GM18873 (cell line): ENCODE measurements around the gene NEURL1.
"Not testable (repeated sequence)": the region's sequence is repeated elsewhere in the genome, so short reads cannot be mapped to it uniquely, and the experiment has no call there.

Experiments
- ATAC-seq: cut with Tn5 transposase; IDR thresholded peaks from one replicate; pipeline ENCODE4 v1.9.1; 2021; ENCODE audit warnings: mild to moderate bottlenecking, moderate library complexity, moderate number of reproducible peaks; ENCODE audit not compliant: unreplicated experiment, low FRiP score

NEURL1 gene

DNA sequence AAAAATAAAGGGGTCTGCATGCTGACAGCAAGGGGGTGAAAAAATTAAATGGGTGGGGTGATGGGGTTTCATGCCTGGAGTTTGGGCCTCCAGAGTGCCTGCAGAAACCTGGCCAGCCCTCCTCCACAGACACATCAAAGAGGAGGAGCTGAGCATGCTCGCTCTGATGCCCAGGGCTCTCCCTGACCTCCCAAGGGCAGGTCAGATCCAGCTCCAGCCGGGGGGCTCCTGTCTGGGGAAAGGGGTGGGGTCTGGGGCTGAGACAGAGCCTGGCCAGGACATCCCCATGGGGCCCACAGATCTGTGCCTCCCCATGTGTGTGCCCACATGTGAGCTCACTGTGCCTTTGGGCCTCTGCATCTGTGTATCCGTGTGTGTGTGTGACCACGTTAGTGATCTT lies 33.9 kb upstream of the NEURL1 start:
- ATAC-seq: no peak

DNA sequence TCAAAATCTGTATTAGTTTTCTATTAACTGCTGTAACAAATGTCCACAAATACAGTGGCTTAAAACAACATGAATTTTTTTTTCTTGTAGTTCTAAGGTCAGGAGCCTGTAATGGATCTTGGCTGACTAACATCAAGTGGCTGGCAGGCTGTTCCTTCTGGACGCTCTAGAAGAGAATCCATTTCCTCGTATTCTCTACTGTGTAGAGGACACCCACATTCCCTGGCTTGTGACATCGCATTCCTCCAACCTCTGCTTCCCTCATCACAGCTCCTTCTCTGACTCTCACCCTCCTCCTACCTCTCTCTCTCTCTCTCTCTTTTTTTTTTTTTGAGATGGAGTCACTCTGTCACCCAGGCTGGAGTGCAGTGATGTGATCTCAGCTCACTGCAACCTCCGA lies 30.0 kb upstream of the NEURL1 start:
- ATAC-seq: no peak

DNA sequence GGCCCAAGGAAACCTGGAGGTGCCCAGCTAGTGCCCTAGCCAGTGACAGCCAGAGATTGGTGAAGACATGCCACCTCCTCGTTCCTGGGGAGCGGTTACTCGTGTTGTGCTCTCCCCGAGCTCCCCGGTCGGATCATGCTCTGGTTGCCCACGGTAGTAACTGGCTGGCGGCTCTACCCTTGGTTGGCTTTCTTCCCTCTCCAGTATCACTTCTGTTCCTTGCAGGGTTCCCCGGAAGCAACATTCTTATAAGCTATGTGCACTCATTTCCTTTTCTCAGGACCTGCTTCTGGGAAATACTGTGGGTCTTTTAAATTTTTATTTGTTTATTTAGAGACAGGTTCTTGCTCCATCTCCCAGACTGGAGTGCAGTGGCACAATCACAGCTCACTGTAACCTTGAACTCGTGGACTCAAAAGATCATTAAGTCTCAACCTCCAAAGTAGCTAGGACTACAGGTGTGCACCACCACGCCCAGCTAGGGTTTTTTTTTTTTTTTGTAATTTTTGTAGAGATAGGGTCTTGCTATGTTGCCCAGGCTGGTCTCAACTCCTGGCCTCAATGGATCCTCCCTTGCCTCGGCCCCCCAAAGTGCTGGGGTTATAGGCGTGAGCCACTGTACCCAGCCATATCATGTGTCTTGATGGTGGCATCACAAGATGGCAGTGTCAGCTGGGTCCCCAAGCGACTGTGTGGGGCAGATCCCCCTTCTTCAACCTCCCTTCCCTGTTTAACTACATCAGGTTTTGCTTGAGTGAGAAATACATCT lies 27.9 kb upstream of the NEURL1 start:
- no peak for ATAC-seq

DNA sequence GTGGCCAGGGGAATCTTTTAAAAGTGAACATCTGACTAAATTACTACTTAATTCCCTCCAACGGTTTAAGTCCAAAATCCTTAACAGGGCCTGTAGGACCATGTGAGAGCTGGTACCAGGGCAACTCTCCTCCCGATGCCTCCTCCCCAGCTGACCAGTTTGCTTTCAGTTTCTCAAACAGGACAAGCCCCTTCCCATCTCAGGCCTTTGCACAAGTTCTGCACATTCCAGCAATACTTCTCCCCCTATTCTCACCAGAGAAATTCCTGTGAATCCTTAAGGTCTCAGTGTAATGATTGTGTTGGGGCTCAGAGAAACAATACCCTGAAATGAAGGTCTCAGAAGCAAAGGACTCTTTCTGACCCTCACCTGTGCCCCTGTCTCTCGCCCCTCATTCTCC lies 26.8 kb upstream of the NEURL1 start:
- ATAC-seq: no peak

DNA sequence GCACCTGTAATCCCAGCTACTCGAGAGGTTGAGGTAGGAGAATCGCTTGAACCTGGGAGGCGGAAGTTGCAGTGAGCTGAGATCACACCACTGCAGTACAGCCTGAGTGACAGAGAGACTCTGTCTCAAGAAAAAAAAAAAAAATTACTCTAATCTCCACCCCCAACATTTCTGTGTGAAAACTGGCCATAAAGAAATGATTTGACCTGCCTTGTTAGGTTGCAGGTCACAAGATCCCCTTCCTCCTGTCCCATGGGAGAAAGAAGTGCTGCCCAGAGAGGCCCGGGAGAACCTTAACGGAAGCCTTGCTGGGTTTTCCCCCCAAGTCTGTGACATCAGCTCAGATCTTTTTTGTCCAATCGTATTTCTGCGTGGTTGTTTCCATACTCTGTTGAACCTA lies 26.1 kb upstream of the NEURL1 start:
- ATAC-seq: no peak

DNA sequence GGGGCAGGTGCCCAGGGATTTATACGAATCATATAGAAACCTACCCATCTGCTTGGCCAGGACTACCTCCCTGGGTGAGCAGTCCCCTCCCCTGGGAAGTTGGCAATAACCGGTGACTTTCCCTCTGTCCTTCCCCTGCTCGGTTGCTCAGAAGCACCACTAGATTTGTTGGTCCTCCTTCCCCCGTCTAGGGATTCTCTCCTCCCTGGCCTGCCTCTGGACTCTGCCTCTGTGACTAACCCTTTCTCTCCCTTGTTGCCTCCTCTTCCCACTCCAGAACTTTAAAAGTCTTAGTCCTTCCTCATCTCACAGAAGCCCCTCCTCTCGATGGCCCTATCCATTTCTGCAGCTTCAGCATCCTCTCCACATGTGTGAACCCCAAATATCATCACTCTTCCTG lies 24.3 kb upstream of the NEURL1 start:
- no peak for ATAC-seq

DNA sequence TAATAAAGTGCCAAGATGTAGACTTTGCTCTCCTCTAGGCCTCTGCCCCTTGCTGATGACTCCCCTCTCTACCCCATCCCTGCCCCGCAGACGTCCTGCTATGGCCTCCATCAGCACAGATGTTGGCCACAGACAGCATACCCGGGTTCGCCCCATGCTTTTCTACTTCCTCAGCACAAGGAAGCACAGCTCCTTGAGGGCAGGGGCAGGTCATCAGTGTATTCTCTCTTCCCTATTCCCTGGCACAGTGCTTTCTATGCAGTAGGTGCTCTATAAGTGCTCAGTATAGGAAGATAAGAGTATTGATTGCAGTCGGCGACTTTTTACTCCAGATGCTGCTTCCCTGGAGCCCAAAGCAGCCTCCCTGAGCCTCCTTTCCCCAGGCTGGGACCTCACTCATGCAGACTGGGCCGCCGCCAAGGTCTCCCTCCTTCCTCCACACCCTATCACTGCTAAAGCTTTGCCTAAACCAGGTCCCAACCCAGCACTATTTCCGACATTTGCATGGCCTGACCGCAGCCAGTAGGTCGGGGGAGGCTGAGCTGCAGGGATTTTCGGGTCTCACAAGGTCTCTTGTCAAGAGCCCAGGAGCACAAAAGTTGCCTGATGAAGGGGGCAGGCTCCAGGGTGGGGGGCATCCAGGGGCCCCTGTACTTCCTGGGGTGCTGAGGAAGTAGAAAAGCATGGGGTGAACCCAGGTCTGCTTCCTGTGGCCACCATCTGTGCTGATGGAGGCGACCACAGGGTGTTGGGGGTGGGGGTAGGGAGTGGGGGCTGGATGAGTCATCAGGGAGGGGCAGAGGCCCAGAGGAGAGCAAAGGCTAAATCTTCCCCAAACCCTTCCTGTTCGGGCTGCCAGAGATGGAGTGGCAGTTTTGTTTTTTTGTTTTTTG lies 22.5 kb upstream of the NEURL1 start:
- ATAC-seq: peak; percentile 67

DNA sequence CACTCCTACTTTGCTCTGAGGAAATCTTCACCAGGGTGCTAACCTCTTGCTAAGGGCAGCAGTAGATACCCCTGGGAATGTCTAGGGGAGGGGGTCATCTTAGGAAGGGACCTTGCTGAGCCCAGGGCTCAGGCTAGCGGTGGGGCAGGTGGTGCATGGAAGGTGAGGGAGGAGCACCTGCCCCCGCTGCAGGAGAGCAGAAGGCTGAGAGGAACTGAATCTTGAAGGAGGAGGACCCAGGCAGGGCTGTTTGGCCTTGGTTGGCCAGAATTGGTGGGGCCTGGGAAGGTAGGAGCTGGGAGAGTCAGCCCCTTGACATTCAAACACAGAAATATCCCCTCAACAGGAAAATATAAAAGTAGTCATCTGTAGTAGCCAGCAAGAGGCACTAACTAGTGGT lies 21.5 kb upstream of the NEURL1 start:
- no peak for ATAC-seq

DNA sequence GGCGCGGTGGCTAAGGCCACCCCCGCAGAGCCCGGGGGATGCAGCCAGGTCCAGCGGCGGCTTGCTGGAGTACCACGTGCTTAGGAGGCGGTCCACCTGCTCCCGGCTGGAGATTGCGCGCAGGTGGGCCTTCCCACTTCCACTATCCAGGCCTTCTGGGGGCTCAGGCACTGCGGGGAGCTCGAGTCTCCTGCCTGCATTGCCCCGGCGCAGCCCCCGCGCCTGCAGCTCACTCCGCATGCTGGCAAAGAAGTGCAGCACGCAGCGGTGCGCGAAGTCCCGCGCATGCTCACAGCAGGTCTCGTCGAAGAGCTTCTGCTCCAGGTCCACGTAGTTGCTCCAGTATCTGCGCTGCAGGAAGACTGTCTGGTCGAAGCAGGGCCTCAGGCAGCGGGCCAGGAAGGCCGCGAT lies 20.2 kb upstream of the NEURL1 start:
- ATAC-seq: no peak

DNA sequence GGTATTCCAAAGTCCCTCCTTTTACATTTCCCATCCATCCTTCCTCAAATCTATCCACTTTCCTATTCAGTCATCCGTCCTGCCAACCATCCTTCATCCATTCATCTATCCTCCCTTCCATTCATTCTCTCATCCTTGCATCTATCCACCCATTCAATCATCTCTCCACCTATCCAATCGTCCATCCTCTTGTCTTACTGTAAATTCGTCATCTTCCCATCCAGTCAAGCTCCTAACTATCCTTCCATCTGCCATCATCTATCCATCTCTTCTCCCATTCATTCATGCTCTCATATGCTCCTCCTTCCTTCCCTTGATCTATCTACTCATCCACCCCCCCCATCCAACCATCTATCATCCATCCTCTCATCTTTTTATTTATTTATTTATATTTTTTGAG lies 19.4 kb upstream of the NEURL1 start:
- no peak for ATAC-seq

DNA sequence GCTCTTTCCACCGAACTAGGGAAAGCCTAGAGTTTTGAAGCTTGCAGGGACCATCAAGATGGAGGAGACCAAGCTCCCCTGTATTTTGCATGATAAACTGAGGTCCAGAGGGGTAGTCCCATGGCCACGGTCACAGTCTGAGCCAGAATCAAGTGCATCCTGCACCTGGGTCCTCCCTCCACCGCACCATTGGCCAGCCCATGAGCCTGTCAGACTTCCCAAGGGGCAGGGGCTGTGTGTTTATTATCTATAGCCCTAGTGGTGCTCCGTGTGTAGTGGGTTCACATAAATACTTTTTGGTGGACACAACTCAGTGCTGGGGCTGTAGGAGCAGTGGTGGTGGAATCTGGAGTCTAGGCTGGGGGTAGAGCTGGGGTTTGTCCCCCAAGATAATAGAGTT lies 18.1 kb upstream of the NEURL1 start:
- ATAC-seq: no peak

DNA sequence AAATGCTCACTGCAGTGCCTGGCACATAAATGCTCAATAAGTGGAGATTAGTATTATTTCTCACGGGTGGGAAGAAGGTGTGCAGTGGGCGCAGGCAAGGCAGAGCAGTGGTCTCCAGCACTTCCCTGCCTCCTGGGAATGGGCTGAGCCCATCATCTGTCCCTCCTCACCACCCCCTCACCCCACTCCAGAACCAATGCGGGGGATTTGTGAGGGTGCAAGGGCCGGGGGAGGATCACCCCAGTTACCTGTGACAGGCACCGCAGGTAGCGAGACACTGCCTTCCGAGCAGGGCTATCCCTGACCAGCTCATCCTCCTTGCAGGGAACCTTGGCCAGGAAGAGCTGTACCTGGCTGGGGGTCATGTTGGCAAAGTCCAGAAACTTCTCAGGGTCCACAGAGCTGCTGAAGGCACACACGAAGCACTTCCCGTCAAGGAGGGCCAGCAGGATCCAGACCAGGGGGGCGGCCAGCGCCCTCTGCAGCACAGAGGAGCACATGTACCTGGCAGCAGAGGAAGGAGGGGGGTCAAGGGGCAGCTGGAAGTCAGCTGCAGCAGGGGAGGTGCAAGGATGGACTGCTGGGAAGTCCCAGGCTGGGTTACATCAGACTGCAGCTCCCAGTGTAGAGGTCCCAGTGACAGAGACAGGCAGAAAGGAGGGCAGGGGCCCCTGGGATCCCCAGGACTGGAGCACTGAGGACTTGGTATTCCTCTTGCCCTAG lies 17.3 kb upstream of the NEURL1 start:
- ATAC-seq: no peak

DNA sequence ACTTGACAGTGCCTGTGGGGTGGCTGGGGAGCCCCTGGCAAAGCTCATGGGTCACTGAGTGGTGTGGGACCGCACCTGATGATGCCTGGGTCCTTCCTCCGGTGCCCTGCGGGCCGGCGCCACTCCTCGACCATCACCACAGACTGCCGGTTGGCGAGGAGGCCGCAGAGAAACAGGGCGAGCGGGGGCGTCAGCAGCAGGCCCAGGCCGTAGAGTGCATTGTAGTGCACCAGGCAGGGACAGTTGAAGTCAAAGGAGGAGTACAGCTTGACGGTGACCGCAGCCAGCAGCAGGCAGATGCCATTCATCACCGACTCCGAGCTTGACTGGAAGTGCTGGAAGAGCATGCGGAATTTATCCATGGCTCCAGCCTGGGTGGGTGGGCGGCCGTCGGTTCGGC lies 14.8 kb upstream of the NEURL1 start:
- ATAC-seq: no peak

DNA sequence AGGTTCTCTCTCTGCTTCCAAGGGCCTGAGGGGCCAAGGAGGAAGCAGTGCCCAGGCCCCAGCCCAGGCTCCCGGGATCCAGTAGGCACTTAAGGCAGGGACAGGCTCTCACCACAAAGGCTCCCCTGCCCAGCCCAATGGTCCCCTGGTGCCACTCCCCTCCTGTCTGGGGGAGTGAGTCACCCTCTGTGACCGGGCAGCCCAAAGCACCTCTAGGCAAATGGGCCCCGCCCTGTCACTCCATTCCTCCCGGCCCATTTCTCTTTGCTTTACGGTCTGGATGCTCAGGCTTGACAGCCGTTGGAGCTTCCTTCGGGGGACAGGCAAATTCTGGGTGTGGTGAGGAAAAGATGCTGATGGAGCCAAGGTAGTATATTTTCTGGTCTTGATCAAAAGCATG lies 14.4 kb upstream of the NEURL1 start, which contains the start of gene CALHM3:
TSS of gene CALHM3 (minus strand) at position 106 of the 400 bp plus-strand sequence. CDS start 208 bp downstream, outside the sequence.
- ATAC-seq: no peak

DNA sequence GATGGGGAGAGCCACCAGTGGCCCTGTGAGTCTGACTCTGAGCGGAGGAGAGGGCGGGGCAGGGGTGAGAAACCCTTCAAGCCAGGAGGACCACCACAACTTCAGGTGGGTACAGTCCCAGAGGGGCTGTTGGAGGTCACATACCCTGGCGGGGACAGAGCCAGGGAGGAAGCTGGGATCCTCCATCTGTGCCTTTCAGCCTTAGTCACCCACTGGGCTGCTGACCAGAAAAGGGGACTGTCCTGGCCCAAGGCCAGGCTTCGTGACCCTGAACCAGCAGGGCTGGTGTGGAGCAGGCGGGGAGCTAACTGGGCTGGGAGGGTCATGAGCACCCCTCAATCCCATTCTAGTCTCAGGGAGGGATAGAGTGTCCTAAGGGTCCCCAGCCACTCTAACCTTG lies 13.0 kb upstream of the NEURL1 start:
- no peak for ATAC-seq

DNA sequence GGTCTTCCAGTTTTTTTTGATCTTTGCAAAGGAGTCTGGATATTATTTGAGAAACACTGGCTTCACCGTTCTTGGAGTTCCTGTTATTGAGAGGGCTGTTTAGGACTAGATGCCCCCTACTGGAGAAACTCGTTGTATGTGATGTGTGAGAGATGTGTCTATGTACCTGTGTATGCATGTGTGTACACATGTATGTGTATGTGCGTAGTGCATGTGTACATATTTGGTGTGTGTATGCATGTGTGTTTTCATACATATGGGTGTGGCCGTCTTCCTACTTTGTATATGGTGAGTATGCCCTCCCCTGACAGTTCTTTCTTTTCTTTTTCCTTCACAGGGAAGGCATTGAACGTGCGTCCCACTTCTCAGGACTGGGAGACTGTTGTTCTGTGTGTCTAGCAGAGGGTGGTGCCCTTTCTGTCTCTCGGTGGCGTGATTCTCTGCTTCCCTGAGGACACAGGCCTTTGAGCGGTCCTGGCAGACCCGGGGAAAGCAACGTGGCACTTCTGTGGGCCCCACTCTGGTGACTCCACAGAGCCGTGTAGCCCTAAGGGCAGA lies 11.5 kb upstream of the NEURL1 start:
- no peak for ATAC-seq

DNA sequence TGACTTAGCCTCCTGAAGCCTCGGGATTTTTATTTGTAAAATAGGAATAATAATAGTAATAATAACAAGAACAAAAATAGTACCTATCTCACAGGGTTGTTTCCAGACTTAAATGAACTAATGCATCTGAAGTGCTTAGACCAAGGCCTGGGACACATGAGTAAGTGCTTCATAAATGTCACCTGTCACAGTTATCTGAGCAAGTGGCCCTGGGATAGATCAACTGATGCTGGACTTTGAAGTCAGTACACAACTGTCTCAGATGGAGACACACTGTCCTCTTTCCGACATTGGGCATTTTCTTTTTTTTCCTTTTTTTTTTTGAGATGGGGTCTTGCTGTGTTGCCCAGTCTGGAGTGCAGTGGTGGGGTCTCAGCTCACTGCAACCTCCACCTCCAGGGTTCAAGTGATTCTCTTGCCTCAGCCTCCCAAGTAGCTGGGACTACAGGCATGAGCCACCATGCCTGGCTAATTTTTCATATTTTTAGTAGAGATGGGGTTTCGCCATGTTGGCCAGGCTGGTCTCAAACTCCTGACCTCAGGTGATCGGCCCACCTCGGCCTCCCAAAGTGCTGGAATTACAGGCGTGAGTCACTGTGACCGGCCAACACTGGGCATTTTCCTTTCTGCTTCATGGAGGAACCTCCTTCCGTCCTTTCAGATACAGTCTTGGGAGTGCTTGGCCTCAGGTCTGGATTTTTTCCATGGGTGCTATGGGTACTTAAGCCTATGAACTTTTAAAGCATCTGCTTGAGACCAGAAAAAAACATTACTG lies 6.7 kb upstream of the NEURL1 start:
- ATAC-seq: not testable (repeated sequence)

DNA sequence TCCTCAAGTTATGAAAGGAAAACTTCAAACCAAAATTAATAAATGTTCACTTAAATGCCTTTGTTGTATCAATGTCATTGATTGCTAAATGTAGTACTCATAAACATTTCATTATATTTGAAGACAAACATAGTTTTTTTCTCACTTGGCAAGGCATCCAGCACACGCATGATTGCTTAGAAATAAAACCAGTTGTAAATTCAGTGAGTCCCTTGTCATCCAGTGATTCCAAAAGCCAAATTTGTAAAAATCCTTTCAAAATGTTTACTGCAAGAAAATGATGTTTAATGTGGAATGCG lies 6.1 kb upstream of the NEURL1 start:
- no peak for ATAC-seq

DNA sequence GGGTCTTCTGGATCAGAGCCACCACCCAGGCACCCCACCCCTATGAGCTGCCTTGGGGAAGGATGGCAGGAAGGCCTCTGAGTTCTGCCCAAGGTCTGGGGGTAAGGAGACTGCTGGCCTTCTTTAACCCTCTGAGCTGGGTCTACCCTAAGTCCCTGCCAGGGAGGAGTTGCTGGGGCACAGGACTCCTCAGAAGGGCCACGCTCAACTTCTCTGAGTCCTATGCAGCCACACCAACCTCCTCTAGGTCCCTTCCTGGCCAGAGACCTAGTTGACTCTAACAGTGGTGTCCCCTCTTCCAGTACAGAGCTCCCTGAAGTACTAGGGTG lies 2.6 kb upstream of the NEURL1 start:
- no peak for ATAC-seq

DNA sequence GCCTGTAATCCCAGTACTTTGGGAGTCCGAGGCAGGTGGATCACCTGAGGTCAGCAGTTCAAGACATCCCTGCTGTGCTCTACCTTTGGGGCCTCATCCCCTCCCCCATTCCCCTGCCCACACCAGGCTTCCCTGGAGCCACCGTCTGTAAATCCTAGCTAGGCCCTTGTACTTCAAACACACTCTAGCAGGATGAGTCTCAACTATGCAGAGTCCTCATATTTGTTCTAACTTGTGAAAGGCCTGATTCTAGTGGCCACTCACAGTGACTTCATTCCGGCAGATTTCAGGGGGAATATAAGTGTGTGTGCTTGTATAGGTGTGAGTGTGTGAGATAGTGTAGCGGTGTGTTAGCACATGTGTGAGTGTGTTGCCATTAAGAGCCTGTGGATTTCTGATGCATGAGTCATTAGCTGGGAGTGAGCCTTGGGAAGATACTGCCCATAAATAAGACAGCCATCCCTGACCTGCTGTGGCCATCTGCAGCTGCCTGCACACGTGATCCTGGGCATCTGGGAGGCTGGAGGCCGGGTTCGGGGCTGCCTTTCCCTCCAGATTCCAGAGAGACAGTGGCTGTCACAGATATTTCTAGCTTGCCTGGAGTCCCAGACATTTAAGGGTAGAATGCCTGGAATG lies 1.7 kb upstream of the NEURL1 start:
- ATAC-seq: no peak
